PFSK-1 (cell line): ENCODE data around the gene MINDY1.

Experiments used
- FOXP2 ChIP-seq: optimal IDR thresholded peaks from 2 replicates; pipeline ENCODE3; 2011; ENCODE audit warnings: borderline replicate concordance, control low read depth, inconsistent platforms; ENCODE audit not compliant: insufficient read depth; ENCODE audit errors: extremely low read length, extremely low read depth
- POLR2AphosphoS5 ChIP-seq: IDR thresholded peaks from 2 replicates; pipeline ENCODE4 v1.6.1; 2012; ENCODE audit warnings: low read depth, mild to moderate bottlenecking, control low read depth, low read length, moderate library complexity
- SIN3A ChIP-seq: IDR thresholded peaks from 2 replicates; pipeline ENCODE4 v1.6.1; 2012; ENCODE audit warnings: mild to moderate bottlenecking, low read length, moderate library complexity, borderline replicate concordance; ENCODE audit not compliant: insufficient read depth
- TAF1 ChIP-seq: IDR thresholded peaks from 2 replicates; pipeline ENCODE4 v1.6.1; 2012; ENCODE audit warnings: low read length, control low read depth, borderline replicate concordance; ENCODE audit not compliant: insufficient read depth
- TF ChIP-seq, protein P1 (sequence below), 2 experiments: IDR thresholded peaks; 2 replicates each; pipeline versions ENCODE4 v1.6.1 to v1.8.0; 2011 to 2012; ENCODE audit warnings: low read depth in 2 of 2, low read length in 2 of 2, control low read depth in 1 of 2, inconsistent platforms in 1 of 2, mild to moderate bottlenecking in 1 of 2, moderate library complexity in 1 of 2; ENCODE audit not compliant: insufficient read depth in 1 of 2

DNA sequence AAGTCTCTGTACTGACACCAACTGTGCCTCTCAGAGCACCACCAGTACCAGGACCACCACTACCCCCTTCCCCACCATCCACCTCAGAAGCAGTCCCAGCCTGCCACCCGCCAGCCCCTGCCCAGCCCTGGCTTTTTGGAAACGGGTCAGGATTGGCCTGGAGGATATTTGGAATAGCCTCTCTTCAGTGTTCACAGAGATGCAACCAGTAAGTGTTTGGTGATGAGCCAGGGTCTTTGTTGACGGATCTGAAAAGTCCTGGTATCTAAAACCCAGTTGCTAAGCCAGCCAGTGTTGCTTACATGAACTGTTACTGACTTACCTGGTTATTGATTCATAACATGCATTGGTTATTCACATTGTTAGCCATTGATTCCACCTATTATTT, 41.9 kb upstream of the MINDY1 start:
- TF ChIP-seq SIN3A (no peak), POLR2AphosphoS5 (no peak), TAF1 (no peak), FOXP2 (no peak)
- TF ChIP-seq, protein P1, sequence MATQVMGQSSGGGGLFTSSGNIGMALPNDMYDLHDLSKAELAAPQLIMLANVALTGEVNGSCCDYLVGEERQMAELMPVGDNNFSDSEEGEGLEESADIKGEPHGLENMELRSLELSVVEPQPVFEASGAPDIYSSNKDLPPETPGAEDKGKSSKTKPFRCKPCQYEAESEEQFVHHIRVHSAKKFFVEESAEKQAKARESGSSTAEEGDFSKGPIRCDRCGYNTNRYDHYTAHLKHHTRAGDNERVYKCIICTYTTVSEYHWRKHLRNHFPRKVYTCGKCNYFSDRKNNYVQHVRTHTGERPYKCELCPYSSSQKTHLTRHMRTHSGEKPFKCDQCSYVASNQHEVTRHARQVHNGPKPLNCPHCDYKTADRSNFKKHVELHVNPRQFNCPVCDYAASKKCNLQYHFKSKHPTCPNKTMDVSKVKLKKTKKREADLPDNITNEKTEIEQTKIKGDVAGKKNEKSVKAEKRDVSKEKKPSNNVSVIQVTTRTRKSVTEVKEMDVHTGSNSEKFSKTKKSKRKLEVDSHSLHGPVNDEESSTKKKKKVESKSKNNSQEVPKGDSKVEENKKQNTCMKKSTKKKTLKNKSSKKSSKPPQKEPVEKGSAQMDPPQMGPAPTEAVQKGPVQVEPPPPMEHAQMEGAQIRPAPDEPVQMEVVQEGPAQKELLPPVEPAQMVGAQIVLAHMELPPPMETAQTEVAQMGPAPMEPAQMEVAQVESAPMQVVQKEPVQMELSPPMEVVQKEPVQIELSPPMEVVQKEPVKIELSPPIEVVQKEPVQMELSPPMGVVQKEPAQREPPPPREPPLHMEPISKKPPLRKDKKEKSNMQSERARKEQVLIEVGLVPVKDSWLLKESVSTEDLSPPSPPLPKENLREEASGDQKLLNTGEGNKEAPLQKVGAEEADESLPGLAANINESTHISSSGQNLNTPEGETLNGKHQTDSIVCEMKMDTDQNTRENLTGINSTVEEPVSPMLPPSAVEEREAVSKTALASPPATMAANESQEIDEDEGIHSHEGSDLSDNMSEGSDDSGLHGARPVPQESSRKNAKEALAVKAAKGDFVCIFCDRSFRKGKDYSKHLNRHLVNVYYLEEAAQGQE (IDR thresholded peaks at IDR 0.05; ENCODE audit: insufficient read depth in 1 of 2, low read depth in 2 of 2, low read length in 2 of 2), result no peak
